ENCODE data around the gene NAT16.
"Not testable (repeated sequence)": the region's sequence is repeated elsewhere in the genome, so short reads cannot be mapped to it uniquely, and the experiment has no call there.

NAT16 gene

DNA sequence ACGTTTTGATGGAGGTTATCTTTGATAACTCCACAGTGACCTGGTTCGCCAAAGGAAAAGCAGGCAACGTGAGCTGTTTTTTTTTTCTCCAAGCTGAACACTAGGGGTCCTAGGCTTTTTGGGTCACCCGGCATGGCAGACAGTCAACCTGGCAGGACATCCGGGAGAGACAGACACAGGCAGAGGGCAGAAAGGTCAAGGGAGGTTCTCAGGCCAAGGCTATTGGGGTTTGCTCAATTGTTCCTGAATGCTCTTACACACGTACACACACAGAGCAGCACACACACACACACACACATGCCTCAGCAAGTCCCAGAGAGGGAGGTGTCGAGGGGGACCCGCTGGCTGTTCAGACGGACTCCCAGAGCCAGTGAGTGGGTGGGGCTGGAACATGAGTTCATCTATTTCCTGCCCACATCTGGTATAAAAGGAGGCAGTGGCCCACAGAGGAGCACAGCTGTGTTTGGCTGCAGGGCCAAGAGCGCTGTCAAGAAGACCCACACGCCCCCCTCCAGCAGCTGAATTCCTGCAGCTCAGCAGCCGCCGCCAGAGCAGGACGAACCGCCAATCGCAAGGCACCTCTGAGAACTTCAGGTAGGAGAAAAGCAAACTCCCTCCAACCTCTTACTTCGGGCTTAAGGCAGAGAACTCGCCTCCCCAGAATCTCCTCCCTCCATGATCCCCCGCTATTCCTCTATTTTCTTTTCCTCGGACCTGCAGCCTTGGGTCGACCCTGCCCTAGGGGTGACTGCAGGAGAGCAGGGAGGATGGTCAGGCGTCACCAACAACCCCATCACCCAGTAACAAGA lies 53.2 kb downstream of the NAT16 start, which contains the start of gene SERPINE1:
Gene SERPINE1 (plus strand): TSS at position 454 of the 809 bp plus-strand sequence. CDS start 1,290 bp downstream, outside the sequence.
- peak; percentile 27 to 36 for DNase-seq (ENCODE audit: low read depth in 2 of 2)

DNA sequence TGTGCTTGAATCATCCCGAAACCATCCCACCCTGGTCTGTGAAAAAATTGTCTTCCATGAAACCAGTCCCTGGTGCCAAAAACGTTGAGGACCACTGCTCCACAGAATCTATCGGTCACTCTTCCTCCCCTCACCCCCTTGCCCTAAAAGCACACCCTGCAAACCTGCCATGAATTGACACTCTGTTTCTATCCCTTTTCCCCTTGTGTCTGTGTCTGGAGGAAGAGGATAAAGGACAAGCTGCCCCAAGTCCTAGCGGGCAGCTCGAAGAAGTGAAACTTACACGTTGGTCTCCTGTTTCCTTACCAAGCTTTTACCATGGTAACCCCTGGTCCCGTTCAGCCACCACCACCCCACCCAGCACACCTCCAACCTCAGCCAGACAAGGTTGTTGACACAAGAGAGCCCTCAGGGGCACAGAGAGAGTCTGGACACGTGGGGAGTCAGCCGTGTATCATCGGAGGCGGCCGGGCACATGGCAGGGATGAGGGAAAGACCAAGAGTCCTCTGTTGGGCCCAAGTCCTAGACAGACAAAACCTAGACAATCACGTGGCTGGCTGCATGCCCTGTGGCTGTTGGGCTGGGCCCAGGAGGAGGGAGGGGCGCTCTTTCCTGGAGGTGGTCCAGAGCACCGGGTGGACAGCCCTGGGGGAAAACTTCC lies 54.0 kb downstream of the NAT16 start:
- no peak for DNase-seq (ENCODE audit: low read depth in 2 of 2)

DNA sequence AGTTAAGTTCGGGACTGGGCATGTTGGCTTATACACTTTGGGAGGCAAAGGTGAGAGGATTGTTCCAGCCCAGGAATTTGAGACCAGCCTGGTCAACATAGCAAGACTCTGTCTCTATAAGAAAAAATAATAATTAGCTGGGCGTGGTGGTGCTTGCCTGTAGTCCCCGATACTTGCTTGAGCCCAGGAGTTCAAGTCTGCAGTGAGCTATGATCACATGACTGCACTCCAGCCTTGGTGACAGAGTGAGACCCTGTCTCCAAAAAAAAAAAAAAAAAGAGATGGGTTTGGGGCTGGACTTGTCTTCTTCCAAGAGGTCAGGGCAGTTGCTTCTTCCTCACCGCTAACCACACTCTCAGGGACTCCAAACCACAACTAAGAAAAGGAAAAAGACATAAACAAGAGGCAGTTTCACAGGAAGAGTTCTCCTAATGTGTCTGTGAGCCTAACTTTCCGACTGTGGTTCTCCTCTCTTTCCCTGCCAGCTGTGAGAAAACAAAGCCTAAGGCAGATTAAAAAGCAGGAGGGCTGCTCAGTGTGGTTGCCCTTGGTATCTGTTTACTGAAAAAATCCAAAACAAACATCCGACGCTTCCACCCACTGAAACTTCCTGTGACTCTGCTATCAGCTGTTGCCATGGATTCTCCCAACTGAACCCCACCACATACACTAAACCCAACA lies 55.6 kb downstream of the NAT16 start:
- no peak for DNase-seq (ENCODE audit: low read depth in 2 of 2)

DNA sequence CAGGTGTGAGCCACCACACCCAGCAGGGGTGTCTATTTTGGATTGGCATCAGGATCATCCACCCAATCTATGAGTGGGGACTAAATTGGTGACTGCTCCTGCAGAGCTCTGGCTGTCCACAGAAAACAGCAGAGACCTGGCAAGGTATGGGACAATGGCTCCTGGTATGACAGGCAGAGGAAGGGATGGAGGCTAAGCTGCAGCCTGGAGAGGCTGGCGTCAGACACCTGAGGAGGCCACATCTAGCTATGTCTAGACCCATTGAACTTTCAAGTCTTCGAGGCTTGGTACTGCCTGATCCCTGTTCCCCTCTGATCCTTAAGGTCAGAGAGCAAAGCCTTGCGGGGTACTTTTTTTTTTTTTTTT lies 56.4 kb downstream of the NAT16 start:
- no peak for DNase-seq (ENCODE audit: low read depth in 2 of 2)

DNA sequence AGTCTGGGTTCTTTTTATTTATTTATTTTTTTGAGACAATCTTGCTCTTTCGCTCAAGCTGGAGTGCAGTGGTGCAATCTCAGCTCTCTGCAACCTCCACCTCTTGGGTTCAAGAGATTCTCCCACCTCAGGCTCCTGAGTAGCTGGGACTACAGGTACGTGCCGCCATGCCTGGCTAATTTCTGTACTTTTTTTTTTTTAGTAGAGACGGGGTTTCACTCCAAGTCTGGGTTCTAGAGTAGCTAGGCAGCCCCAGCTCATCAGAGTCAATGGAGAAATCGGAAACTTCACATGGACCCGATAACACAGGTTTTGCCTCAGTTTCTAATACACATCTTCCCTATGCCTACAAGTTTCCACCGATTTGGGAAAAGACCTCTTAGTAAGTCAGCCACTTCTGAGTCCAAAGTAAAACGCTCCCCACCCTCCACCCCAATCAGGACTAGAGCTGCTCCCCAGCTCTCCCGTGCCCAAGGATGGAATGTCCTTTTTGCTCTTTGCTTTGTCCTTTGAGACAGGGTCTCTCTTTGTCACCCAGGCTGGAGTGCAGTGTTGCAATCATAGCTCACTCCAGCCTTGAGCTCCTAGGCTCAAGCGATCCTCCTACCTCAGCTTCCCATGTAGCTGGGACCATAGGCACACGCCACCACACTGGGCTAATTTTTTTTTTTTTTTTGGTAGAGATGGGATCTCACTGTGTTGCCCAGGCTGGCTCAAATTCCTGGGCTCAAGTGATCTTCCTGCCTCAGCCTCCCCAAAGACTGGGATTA lies 57.0 kb downstream of the NAT16 start:
- DNase-seq (ENCODE audit: low read depth in 2 of 2), result no peak

DNA sequence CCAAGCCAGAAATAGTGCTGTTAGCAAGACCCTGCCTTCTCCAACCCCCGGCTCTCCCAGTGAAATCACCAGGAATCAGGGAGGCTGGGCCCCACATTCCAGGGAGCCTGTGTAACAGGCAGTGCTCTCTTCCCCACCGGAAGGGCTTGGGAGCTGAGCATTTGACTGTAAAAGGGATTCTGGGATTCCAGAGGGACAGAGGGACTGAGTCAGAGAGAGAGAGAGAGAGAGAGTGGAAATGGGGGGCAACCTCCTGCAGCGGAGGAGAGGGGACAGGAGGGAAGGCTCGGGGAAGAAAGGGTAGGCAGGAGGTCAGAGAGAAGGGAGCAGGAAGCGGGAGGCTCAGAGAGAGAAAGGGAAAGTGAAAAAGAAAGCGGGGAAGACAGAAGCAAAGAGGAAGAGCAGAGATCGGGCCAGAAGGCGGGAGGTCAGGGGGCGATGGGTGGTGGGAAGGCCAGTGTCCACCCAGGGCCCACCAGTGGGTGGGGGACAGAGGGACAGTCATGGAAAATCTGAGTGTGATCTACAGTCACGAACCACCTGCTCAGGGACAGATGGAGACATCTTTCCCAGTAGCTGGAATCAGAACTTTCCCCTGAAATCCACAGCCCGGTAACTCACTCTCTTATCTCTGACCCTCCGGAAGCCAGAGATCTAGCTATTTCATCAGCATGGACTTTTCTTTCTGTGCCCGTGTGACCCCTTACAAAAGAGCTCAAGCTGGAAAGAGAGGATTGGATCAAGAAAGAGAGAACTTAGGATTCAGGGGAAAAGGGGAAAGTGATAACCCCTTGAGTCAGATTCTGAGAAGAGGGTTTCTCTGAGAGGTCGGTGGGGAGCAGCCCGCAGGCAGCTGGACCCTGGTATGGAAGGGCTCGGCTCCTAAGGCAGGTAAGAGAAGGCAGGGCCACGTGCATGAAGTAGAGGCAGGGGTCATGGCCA lies 57.8 kb downstream of the NAT16 start:
- DNase-seq (ENCODE audit: low read depth in 2 of 2), result no peak

DNA sequence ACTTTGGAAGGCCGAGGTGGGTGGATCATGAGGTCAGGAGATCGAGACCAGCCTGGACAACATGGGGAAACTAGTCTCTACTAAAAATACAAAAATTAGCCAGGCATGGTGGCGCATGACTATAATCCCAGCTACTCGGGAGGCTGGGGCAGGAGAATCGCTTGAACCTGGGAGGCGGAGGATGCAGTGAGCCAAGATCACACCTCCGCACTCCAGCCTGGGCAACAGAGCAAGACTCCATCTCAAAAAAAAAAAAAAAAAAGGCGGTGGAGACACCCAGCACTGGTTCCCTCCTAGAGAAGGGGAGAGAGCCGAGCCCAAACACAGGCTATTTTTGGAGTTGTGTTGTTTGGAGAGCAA lies 58.5 kb downstream of the NAT16 start:
- DNase-seq (ENCODE audit: low read depth in 2 of 2), result not testable (repeated sequence)
